Measurements from ENCODE around the gene GRID1.

DNA sequence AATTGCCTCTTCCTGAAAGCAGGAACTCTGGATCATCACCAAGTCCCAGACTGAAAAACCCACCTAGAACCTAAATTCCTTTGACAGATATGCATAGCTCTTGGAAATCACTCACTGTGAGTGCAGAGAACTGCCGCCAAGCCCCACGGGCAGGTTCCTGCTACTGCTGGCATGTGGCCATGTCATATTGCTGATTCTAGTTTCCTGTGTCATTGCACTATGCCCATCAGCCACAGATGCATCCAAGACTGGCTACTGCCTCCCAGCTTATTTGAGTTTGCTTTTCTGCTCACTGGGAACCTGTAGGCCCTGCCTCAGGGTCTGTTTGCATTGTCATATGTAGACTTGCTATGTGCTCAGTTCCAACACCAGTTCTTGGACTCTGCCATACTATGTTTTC, 786.0 kb downstream of the GRID1 start:
- TF ChIP-seq, protein P1, sequence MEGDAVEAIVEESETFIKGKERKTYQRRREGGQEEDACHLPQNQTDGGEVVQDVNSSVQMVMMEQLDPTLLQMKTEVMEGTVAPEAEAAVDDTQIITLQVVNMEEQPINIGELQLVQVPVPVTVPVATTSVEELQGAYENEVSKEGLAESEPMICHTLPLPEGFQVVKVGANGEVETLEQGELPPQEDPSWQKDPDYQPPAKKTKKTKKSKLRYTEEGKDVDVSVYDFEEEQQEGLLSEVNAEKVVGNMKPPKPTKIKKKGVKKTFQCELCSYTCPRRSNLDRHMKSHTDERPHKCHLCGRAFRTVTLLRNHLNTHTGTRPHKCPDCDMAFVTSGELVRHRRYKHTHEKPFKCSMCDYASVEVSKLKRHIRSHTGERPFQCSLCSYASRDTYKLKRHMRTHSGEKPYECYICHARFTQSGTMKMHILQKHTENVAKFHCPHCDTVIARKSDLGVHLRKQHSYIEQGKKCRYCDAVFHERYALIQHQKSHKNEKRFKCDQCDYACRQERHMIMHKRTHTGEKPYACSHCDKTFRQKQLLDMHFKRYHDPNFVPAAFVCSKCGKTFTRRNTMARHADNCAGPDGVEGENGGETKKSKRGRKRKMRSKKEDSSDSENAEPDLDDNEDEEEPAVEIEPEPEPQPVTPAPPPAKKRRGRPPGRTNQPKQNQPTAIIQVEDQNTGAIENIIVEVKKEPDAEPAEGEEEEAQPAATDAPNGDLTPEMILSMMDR (IDR thresholded peaks at IDR 0.05) = no peak
- no peak for TF ChIP-seq POLR2A (IDR thresholded peaks at IDR 0.05)

Data from lower leg skin (tissue), 3 donors.